Measurements from ENCODE around the gene INTS7.

The INTS7 gene

DNA sequence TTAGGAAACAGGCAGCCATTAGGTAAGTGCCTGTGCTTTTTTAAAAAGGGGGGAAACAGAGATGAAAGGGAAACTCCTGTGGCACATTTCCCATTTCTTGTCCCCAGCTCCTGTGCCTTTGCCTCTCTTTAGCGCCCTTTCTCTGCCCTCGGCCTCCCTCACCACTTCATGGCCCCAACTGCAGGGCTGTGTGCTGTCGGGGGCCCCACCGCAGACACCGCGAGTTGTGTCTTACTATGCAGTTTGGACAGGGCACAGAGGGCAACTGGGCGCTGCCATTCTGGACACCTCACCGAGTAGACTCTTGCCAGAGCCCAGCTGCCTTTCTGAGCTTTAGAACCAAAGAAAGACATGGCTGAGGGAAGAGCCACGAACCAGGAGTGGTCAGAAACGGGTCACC, 111.1 kb downstream of the INTS7 start:
- no peaks in the 10 kb centered on the region for H3K79me2 ChIP-seq (ENCODE audit: control insufficient read depth, insufficient read depth, low read length, poor library complexity)
- H3K18ac ChIP-seq (ENCODE audit: low read length): no peak overlapping the region
- no peak overlapping the region for H3K27ac ChIP-seq (ENCODE audit: low read depth, low read length)
- no peak overlapping the region for H3K4me3 ChIP-seq (ENCODE audit: low read depth, low read length)
- no peaks in the 10 kb centered on the region for H3K9me3 ChIP-seq (ENCODE audit: insufficient read depth, low read depth, low read length)
- no peak overlapping the region for H2BK5ac ChIP-seq (ENCODE audit: low read depth, low read length, poor library complexity)
- no CpG with 5 or more reads among the region's 10 CpGs for WGBS (ENCODE audit: extremely low coverage, insufficient coverage, insufficient read length)
- peaks cover 2% of the 10 kb centered on the region in 2 experiments for H3K4me1 ChIP-seq (ENCODE audit: control insufficient read depth in 1 of 2, insufficient read depth in 2 of 2, low read length in 2 of 2)
- no peak overlapping the region for H2AFZ ChIP-seq (ENCODE audit: insufficient read depth, low read length, poor library complexity)
- DNase-seq: no peak
- H3K4ac ChIP-seq (ENCODE audit: low read depth, low read length): no peak overlapping the region
- no peak overlapping the region for H2BK12ac ChIP-seq (ENCODE audit: low read length)
- H4K12ac ChIP-seq (ENCODE audit: low read depth, low read length): no peak overlapping the region
- H4K8ac ChIP-seq (ENCODE audit: low read depth, low read length): no peak overlapping the region
- H3K27me3 ChIP-seq (ENCODE audit: insufficient read depth, low read length): no peaks in the 10 kb centered on the region
- no peak overlapping the region for H2AK5ac ChIP-seq (ENCODE audit: low read length)
- no peak overlapping the region for H4K91ac ChIP-seq (ENCODE audit: low read depth, low read length)
- H2BK120ac ChIP-seq (ENCODE audit: insufficient read depth, low read length, poor library complexity): no peak overlapping the region
- H3K36me3 ChIP-seq (ENCODE audit: control insufficient read depth in 1 of 2, insufficient read depth in 2 of 2, low read length in 2 of 2): no peaks in the 10 kb centered on the region
- H3K9ac ChIP-seq (ENCODE audit: low read length): no peak overlapping the region
- H3K23ac ChIP-seq (ENCODE audit: low read length): no peak overlapping the region
- H3K79me1 ChIP-seq (ENCODE audit: low read length): no peaks in the 10 kb centered on the region
- no peak overlapping the region for H3K4me2 ChIP-seq (ENCODE audit: low read length)
- no peak overlapping the region for H3K14ac ChIP-seq (ENCODE audit: low read length)

DNA sequence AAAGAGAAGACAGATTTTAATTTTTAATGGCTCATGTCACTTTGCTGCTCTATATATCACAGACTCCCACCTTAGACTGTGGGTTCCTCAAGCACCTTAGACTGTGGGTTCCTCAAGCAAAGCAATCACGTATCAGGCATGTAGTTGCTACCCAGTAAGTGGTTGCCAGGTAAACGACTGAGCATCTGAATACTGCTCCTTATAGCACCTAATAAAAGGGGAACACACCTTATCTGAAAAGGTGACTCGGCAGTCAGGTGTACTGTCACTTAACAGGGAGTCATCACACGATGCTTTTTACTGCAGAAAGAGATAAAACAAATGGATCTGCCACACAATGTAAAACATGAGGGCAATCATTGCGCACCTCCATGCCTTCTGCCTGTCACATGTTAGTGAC, 112.3 kb downstream of the INTS7 start:
- no peaks in the 10 kb centered on the region for H3K36me3 ChIP-seq (ENCODE audit: control insufficient read depth in 1 of 2, insufficient read depth in 2 of 2, low read length in 2 of 2)
- no CpG with 5 or more reads among the region's 5 CpGs for WGBS (ENCODE audit: extremely low coverage, insufficient coverage, insufficient read length)
- H2AFZ ChIP-seq (ENCODE audit: insufficient read depth, low read length, poor library complexity): no peak overlapping the region
- H3K9me3 ChIP-seq (ENCODE audit: insufficient read depth, low read depth, low read length): no peaks in the 10 kb centered on the region
- H3K4me1 ChIP-seq (ENCODE audit: control insufficient read depth in 1 of 2, insufficient read depth in 2 of 2, low read length in 2 of 2): no peaks in the 10 kb centered on the region
- no peak overlapping the region for H3K23ac ChIP-seq (ENCODE audit: low read length)
- H3K4me2 ChIP-seq (ENCODE audit: low read length): no peak overlapping the region
- H4K8ac ChIP-seq (ENCODE audit: low read depth, low read length): no peak overlapping the region
- no peak overlapping the region for H3K27ac ChIP-seq (ENCODE audit: low read depth, low read length)
- no peak overlapping the region for H2AK5ac ChIP-seq (ENCODE audit: low read length)
- no peak overlapping the region for H4K12ac ChIP-seq (ENCODE audit: low read depth, low read length)
- no peak overlapping the region for H2BK5ac ChIP-seq (ENCODE audit: low read depth, low read length, poor library complexity)
- no peak overlapping the region for H3K4ac ChIP-seq (ENCODE audit: low read depth, low read length)
- H3K79me1 ChIP-seq (ENCODE audit: low read length): no peaks in the 10 kb centered on the region
- H3K14ac ChIP-seq (ENCODE audit: low read length): no peak overlapping the region
- H3K27me3 ChIP-seq (ENCODE audit: insufficient read depth, low read length): no peaks in the 10 kb centered on the region
- no peaks in the 10 kb centered on the region for H3K79me2 ChIP-seq (ENCODE audit: control insufficient read depth, insufficient read depth, low read length, poor library complexity)
- no peak overlapping the region for H3K9ac ChIP-seq (ENCODE audit: low read length)
- no peak overlapping the region for H2BK120ac ChIP-seq (ENCODE audit: insufficient read depth, low read length, poor library complexity)
- DNase-seq: no peak
- no peak overlapping the region for H3K18ac ChIP-seq (ENCODE audit: low read length)
- H3K4me3 ChIP-seq (ENCODE audit: low read depth, low read length): no peak overlapping the region
- no peak overlapping the region for H4K91ac ChIP-seq (ENCODE audit: low read depth, low read length)
- no peak overlapping the region for H2BK12ac ChIP-seq (ENCODE audit: low read length)

DNA sequence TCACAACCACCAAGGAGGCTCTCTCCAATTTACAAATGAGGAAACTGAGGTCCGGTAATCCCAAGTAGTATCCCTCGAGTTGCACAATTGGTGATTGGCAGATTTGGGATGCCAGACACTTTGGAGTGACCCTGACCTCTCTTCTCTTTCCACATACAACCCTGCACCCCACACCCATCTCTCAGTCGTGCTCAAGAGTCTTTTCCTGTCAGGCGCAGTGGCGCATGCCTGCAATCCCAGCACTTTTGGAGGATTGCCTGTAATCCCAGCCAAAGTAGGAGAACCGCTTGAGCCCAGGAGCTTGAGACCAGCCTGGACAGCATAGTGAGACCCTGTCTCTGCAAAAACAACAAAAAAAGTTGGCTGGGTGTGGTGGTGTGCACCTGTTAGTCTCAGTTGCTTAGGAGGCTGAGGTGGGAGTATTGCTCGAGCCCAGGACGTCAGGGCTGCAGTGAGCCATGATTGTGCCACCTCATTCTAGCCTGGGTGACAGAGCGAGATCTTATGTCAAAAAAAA, 113.7 kb downstream of the INTS7 start:
- Histone ChIP-seq H3K9me3 (ENCODE audit: insufficient read depth, low read depth, low read length) (no peaks in the 10 kb centered on the region), H4K91ac (ENCODE audit: low read depth, low read length) (no peak overlapping the region), H3K4me1 (ENCODE audit: control insufficient read depth in 1 of 2, insufficient read depth in 2 of 2, low read length in 2 of 2) (no peaks in the 10 kb centered on the region), H3K79me2 (ENCODE audit: control insufficient read depth, insufficient read depth, low read length, poor library complexity) (no peaks in the 10 kb centered on the region), H3K79me1 (ENCODE audit: low read length) (no peaks in the 10 kb centered on the region), H3K9ac (ENCODE audit: low read length) (no peak overlapping the region), H2BK5ac (ENCODE audit: low read depth, low read length, poor library complexity) (no peak overlapping the region), H3K27ac (ENCODE audit: low read depth, low read length) (no peak overlapping the region), H3K14ac (ENCODE audit: low read length) (no peak overlapping the region), H3K36me3 (ENCODE audit: control insufficient read depth in 1 of 2, insufficient read depth in 2 of 2, low read length in 2 of 2) (no peaks in the 10 kb centered on the region), H2BK12ac (ENCODE audit: low read length) (no peak overlapping the region), H3K27me3 (ENCODE audit: insufficient read depth, low read length) (no peaks in the 10 kb centered on the region), H3K18ac (ENCODE audit: low read length) (no peak overlapping the region), H3K4me3 (ENCODE audit: low read depth, low read length) (no peak overlapping the region), H2BK120ac (ENCODE audit: insufficient read depth, low read length, poor library complexity) (no peak overlapping the region), H2AFZ (ENCODE audit: insufficient read depth, low read length, poor library complexity) (no peak overlapping the region), H3K4ac (ENCODE audit: low read depth, low read length) (no peak overlapping the region), H3K4me2 (ENCODE audit: low read length) (no peak overlapping the region), H4K8ac (ENCODE audit: low read depth, low read length) (no peak overlapping the region), H3K23ac (ENCODE audit: low read length) (no peak overlapping the region), H4K12ac (ENCODE audit: low read depth, low read length) (no peak overlapping the region), H2AK5ac (ENCODE audit: low read length) (no peak overlapping the region)
- no CpG with 5 or more reads among the region's 9 CpGs for WGBS (ENCODE audit: extremely low coverage, insufficient coverage, insufficient read length)
- no peak for DNase-seq

DNA sequence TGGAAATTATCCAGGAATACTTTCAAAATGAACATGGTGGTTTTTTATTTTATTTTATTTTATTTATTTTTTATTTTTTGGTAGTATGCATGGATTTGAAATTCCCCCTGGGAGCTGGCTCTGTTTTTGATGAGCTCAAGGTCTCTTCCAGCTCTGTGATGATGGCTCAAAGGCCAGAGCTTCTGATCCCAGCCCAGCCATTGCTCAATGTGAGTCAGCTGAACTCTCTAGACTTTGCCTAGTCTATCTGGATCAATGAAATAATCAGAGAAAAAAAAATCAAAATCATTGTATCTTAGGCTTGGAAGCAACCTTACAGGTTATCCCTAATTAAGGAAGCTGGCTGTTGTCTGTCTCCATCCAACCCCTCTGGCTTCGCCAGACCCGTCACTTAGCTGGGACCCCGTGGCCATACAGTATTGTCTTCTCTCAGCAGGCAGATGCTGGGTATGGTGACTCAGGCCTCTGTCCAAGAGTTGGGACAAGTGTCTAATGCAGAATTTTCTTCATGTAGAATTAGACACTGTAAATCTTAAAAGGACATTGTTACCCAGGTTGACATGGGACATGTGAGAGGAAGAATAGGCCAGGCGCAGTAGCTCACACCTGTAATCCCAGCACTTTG, 114.6 kb downstream of the INTS7 start:
- Histone ChIP-seq H3K9ac (ENCODE audit: low read length) (no peak overlapping the region), H3K4me3 (ENCODE audit: low read depth, low read length) (no peak overlapping the region)

More for the DNA sequence above, 114.6 kb downstream of the INTS7 start:
- Histone ChIP-seq H3K79me2 (ENCODE audit: control insufficient read depth, insufficient read depth, low read length, poor library complexity) (no peaks in the 10 kb centered on the region), H2AFZ (ENCODE audit: insufficient read depth, low read length, poor library complexity) (no peak overlapping the region), H2AK5ac (ENCODE audit: low read length) (no peak overlapping the region), H3K4ac (ENCODE audit: low read depth, low read length) (no peak overlapping the region), H3K18ac (ENCODE audit: low read length) (no peak overlapping the region), H3K14ac (ENCODE audit: low read length) (no peak overlapping the region), H3K4me2 (ENCODE audit: low read length) (no peak overlapping the region), H3K27me3 (ENCODE audit: insufficient read depth, low read length) (no peaks in the 10 kb centered on the region), H3K36me3 (ENCODE audit: control insufficient read depth in 1 of 2, insufficient read depth in 2 of 2, low read length in 2 of 2) (no peaks in the 10 kb centered on the region), H2BK120ac (ENCODE audit: insufficient read depth, low read length, poor library complexity) (no peak overlapping the region), H4K12ac (ENCODE audit: low read depth, low read length) (no peak overlapping the region), H3K79me1 (ENCODE audit: low read length) (no peaks in the 10 kb centered on the region), H3K23ac (ENCODE audit: low read length) (no peak overlapping the region), H3K9me3 (ENCODE audit: insufficient read depth, low read depth, low read length) (no peaks in the 10 kb centered on the region), H2BK5ac (ENCODE audit: low read depth, low read length, poor library complexity) (no peak overlapping the region), H2BK12ac (ENCODE audit: low read length) (no peak overlapping the region), H4K91ac (ENCODE audit: low read depth, low read length) (no peak overlapping the region), H3K4me1 (ENCODE audit: control insufficient read depth in 1 of 2, insufficient read depth in 2 of 2, low read length in 2 of 2) (no peaks in the 10 kb centered on the region), H3K27ac (ENCODE audit: low read depth, low read length) (no peak overlapping the region), H4K8ac (ENCODE audit: low read depth, low read length) (no peak overlapping the region)
- no peak for DNase-seq
- WGBS (ENCODE audit: extremely low coverage, insufficient coverage, insufficient read length): no CpG with 5 or more reads among the region's 4 CpGs

Data from trophoblast cell (in vitro differentiated cells and primary cell).